22Rv1 (cell line): ENCODE data around the gene LIMA1.
A peak's percentile ranks its signal among the peaks of the same experiment; 100 is the strongest.

Experiments
- H3K27ac ChIP-seq: fragments of 450-650 bp; 2 replicates; pipeline ENCODE4 v1.5.1; 2017
- ZFX ChIP-seq: fragments of 450-650 bp; IDR thresholded peaks from 2 replicates; pipeline ENCODE4 v1.6.1; 2017; ENCODE audit warnings: antibody characterized with exemption, borderline replicate concordance
- TF ChIP-seq, protein P1 (sequence below): fragments of 450-650 bp; IDR thresholded peaks from 2 replicates; pipeline ENCODE4 v1.5.1; 2017; ENCODE audit warnings: mild to moderate bottlenecking

LIMA1 gene

DNA sequence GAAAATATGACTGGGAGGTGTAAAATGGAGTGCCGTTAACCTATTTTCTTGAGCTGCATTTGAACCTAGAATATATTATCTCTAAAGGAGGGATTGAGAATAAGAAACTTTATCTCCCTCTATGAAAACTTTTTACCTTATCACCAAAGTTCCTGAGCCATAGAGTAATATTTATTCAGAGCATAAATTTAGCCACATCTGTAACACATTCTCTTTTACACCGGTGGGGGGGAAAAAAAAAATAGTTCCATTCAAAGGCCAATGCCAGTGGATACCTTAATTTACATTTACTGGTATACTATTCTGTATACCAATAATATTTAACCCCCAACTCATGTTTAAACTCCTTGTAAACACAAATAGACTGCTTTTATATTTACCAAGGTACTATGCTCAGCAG lies 137.9 kb downstream of the LIMA1 start:
- TF ChIP-seq, protein P1, sequence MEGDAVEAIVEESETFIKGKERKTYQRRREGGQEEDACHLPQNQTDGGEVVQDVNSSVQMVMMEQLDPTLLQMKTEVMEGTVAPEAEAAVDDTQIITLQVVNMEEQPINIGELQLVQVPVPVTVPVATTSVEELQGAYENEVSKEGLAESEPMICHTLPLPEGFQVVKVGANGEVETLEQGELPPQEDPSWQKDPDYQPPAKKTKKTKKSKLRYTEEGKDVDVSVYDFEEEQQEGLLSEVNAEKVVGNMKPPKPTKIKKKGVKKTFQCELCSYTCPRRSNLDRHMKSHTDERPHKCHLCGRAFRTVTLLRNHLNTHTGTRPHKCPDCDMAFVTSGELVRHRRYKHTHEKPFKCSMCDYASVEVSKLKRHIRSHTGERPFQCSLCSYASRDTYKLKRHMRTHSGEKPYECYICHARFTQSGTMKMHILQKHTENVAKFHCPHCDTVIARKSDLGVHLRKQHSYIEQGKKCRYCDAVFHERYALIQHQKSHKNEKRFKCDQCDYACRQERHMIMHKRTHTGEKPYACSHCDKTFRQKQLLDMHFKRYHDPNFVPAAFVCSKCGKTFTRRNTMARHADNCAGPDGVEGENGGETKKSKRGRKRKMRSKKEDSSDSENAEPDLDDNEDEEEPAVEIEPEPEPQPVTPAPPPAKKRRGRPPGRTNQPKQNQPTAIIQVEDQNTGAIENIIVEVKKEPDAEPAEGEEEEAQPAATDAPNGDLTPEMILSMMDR, result no peak
- no peak for TF ChIP-seq ZFX
- H3K27ac ChIP-seq, result no peak overlapping the region

DNA sequence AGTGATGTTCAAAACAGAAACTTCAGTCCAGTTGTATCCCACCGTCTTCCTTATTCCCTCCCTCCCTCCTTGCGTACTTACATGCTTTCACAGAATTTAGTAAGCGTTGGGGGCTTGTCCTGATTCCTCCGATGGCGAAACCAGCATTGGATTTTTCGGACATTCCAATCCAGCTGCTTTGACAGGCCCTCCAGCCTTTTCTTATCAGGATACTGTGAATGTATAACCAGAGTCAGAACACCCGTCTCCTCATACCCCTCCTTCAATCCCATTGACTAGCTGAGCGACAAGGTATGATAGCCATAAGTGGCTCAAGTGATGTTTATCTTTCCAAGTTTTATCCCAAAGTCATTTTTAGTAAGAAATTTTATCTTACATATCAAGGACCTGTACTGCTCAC lies 140.3 kb downstream of the LIMA1 start:
- TF ChIP-seq ZFX, result no peak

DNA sequence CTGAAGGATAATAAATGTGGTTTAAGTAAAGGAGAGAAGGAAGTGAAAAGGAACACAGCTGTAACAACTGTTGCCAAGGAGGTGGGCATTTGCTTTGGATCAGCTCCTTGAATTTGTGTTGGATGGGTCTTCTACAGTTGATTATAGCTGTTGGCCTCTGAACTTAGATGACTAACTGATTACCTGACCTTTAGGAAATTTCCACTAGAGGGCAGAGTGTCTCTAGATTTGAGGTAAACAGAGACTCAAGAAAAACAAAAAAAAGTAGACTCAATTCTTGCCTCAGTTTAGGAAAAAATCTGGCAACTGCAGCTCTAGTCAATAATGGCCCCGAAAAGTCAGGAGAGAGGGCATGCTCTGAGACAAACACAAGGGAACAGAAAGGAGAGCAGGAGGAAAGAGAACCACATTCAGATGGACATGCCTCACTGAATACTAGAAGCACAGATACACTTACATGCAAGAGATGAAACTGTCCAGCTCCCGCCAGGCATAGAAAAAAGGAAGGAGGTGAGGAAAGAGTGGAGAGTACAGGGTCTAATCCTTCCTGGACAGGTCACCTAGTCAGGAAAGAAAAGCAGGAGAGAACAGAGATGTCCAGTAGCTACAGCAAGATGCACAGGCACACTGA lies 150.7 kb downstream of the LIMA1 start:
- no peak overlapping the region for H3K27ac ChIP-seq
- TF ChIP-seq ZFX, result no peak
- TF ChIP-seq, protein P1, result peak; percentile 91

More for the DNA sequence above, 140.3 kb downstream of the LIMA1 start:
- H3K27ac ChIP-seq, result no peak overlapping the region

DNA sequence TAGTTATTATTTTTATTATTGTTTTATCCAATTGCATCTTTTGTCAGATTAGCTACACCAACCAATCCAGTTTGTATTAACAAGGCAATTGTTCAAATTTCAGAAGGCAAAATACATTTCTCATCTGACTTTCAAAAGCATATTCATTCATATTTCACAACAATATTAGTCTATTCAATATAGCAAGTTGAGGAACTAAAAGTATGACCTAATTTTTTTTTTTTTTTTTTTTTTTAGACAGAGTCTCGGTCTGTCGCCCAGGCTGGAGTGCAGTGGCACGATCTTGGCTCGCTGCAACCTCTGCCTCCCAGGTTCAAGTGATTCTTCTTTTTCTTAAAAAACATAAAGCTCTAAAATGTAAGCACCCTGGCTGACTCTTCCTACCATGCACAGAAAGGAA lies 154.0 kb downstream of the LIMA1 start:
- H3K27ac ChIP-seq, result no peak overlapping the region
- TF ChIP-seq, protein P1, result no peak
- no peak for TF ChIP-seq ZFX

DNA sequence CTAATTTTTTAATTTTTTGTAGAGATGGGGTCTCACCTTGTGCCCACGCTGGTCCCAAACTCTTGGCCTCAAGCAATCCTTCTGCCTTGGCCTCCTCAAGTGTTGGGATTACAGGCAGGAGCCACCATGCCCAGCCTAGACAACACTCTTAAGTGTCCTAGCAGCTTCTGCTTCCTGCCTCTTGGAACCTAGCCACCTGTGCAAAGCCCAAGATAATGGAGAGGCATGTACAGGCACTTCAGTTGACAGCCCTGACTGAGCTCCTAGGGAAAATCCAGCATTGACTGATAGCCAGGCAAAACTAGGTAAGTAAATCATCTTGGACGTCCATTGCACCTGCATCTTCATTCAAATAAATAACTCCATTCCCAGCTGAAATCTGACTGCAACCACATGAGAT lies 155.8 kb downstream of the LIMA1 start:
- H3K27ac ChIP-seq, result no peak overlapping the region
- TF ChIP-seq, protein P1, result no peak
- no peak for TF ChIP-seq ZFX
